Stimulated activated CD8-positive, alpha-beta memory T cell treated with anti-CD3 and anti-CD28 coated beads, Interleukin-15, amount 100 ng/mL, for 48 hours (primary cell): Measurements from ENCODE around the gene TMEM132A.
"Not testable (repeated sequence)": the region's sequence is repeated elsewhere in the genome, so short reads cannot be mapped to it uniquely, and the experiment has no call there.

Experiments
- DNase-seq, 2 donors: peaks; one replicate each; pipeline ENCODE4 v3.0.0-alpha.2; 2020; ENCODE audit warnings: low read depth in 2 of 2

TMEM132A gene

DNA sequence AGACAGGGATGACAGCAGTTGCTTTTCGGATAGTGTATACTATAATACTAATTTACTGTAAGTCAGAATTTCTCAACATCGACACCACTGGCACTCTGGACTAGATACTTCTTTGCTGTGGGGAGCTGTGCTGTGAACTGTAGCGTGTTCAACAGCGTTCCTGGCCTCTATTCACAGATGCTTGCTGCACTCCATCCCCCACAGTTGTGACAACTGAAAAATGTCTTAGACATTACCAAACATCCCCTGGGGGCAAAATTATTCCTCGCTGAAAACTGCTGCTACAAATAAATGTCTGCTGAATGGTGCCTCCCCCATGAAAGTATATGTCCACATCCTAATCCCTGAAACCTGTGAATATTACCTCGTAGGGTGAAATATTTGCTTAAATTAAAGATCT, 35.2 kb downstream of the TMEM132A start:
- no peak for DNase-seq

DNA sequence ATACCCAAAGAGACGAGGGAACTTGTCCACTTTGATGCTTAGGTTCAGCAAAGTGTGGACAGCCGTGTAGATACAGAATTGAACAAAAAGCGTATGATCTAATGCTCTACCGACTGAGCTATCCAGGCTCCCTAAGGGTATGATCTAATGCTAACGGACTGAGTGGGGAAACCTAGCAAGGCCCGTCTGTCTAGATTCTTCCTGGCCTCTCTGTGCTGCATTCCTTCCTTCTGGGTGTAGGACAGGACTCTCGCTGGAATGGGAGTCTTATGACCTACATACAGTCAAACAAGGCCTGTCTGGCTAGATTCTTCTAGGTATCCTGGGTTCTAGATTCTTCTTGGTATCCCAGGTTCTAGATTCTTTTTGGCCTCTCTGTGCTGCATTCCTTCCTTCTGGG, 36.1 kb downstream of the TMEM132A start:
- no peak for DNase-seq

DNA sequence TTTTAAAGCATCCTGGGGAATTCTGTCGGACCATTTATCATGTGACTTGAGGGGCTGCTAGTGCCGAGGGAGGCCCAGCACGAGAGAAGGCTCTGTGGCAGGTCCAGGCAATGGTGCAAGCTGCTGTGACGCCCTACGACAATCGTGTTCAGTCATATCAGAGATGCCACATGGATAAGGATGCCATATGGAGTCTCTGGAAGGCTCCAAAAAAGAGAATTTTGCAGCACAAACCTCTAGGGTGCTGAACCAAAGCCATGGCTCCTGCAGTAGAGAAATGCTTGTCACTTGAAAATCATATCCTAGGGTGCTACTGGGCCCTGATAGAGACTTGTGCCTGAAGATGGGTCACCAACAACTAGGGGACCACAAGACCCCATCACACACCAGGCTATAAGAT, 40.5 kb downstream of the TMEM132A start:
- DNase-seq = no peak

DNA sequence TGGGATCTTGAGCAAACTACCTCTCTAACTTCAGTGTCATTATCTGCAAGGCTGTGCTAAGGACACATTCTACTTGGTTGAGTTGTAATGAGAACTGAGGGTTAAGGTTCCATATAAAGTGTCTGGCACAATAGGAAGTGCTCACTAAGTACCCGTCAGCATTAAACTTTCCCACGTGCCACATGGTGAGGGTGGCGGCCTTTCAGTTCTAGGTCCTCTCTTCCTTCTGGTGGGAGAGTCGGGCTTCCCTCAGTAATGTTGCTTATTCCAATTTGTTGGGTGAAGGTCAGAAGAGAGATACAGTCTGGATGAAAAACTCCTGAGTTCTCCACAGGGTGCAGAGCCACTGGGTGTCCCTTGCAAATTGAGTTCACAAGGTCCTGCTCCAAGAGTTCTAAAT, 42.6 kb downstream of the TMEM132A start:
- DNase-seq = no peak

DNA sequence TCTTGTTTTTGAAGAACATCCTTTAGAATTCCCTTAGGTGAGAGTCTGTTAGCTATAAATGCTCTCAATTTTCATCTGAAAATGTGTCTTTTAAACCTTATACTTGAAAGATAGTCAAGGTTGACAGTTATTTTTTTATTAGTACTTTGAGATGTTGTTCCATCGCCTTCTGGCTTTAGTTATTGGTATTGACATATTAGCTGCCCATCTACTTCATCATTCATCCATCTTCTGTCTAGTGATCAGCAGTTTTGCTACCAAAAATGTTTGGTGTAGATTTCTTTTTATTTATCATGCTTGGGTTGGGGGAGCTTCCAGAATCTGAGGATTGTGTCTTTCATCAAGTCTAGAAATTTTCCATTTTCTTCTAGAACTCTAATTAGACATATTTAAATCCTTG, 44.0 kb downstream of the TMEM132A start:
- DNase-seq = no peak

DNA sequence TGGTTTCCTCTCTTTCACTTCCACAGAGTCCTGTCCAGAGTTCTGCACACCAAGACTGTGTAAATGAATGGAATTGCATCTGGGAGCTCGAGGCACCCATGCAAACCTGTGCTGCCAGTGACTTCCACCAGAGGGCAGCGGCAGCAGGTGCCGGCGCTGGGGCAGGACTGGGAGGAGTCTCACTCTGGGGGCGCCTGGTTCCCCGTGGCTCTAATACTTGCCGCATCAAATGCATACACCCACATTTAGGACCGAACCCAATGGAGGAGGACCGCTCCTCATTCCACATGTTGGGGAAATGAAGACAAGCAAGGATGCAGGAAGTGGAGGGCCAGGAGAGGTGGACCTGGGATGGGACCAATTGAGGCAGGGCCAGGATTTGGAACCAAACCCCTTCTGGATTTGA, 46.1 kb downstream of the TMEM132A start:
- peak; percentile 67 to 69 for DNase-seq

DNA sequence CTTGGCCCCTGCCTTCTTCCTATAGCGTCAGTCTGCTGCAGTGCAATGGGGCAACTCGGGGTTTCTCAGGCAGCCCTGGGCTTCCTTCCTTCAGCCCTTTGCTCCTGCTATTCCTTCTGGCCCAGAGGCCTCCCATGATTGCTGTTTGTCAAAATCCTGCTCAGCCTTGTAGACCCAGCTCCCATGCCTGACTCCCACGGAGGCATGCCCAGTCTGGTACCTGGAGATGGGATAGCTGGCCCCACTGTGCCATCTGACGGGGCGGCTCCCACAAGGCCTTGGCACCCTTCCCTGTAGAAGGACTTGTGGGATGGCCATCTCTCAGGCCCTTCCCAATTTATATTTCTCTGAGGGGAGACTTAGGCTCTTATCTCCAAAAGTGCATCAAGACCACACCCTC, 46.6 kb downstream of the TMEM132A start:
- no peak for DNase-seq

DNA sequence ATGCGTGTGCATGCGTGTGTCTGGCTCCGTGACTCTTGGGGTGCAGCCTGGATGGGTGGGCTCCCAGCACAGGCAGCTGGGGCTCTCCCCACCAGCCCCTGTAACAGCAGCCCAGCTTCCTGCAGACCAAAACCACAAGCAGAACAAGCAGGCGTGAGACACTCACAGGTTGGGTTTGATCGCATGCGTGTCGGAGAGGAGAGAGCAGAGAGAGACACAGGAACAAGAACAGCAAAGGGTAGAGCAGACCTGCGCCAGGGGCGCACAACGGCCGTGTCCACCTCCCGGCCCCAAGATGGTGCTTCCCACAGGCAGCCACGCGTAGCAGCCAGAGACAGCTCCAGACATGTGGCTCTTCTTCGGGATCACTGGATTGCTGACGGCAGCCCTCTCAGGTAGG, 47.3 kb downstream of the TMEM132A start, which contains the start of gene CD6:
TSS of gene CD6 (plus strand) at position 161 of the 400 bp plus-strand sequence. CDS start at position 347, 186 bp downstream.
- peak in 1 of 2 donors; percentile 56 for DNase-seq

DNA sequence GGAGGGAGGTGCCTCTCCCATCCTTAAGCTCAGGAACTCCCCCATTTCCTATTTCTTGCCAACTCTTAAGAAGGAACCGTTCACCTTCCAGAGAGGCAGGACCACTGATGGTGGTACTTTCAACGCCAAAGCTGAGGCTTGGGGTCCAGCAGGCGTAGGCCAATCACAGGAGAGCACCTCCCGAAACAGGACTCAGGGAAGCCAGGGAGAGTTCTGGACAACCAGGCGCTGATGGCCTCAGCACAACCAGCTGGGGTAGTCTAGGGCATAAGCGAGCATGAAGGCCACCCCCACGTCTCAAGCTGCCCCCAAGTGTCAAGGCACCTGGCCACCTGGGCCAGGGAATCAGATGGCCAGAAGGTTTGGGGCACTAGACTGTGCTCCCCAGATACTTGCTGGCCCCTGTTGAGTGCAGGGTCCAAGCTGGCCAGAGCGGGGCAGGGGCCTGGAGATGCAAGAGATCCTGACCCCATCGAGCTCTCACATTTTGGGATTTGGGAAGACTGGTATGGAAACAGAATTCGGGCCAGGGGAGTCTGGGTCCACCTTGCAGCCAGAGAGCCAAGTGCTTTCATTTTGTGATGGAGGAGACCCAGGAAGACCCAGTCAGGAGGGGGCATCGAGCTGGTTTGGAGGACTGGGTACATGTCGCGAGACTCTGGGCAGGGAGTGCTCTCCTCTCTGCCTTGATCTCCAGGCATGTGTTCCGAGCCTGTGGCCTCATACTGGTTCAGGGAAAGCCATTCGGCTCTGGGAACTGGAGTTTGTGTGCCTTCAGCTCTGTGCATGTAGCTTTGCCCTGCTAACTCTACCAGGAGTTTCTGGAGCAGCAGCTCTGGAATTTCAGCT, 48.1 kb downstream of the TMEM132A start:
- no peak for DNase-seq

DNA sequence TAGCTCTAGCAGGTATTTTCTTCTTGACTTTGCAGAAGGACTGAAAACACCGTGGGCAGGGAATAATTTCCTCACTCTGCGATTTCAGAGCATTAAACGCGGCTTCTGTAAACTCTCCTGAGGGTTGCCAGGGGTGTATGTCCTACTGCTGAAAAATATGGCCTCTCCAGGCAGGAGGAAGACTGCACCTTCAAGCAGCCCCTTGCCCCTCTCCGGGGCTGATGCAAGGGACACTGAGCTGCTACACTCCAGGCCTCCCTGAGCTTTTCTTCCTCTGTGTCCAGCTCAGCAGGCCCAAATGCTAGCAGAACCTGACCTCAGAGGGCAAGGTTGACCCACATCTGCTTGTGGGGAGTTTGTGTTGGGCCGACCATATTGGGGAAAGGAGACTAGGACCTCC, 49.4 kb downstream of the TMEM132A start:
- no peak for DNase-seq

DNA sequence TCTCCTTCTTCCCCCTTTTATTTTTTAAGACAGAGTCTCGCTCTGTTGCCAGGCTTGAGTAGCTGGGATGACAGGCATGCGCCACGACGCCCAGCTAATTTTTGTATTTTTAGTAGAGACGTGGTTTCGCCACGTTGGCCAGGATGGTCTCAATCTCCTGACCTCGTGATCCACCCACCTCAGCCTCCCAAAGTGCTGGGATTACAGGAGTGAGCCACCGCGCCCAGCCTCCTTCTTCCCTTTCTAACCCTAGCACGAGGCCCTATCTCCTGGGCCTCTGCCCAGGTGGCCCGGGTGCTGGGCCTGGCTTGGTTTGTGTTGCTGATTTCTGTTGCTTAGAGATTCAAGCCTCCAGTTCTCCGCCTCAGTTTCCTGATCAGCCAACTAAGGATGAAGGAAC, 50.1 kb downstream of the TMEM132A start:
- not testable (repeated sequence) for DNase-seq

DNA sequence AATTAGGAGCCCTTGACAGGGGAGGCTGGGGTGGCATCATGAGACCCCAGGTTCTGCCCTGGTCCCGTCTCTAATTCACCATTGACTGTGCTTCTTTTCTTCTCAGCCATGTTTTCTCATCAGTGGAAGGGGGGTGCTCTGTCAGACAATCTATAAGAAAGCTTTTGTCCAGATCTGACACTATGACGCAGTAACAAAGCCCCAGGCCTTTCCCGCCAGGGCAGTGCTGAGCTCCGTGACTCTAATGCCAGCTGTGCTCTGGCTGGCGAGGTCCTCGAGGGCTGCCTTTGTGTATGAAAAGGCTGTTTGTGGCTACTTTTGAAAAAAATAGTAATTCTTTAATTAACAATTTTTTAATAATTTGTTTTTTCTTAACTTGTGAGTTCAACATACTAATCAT, 50.5 kb downstream of the TMEM132A start:
- DNase-seq = no peak

DNA sequence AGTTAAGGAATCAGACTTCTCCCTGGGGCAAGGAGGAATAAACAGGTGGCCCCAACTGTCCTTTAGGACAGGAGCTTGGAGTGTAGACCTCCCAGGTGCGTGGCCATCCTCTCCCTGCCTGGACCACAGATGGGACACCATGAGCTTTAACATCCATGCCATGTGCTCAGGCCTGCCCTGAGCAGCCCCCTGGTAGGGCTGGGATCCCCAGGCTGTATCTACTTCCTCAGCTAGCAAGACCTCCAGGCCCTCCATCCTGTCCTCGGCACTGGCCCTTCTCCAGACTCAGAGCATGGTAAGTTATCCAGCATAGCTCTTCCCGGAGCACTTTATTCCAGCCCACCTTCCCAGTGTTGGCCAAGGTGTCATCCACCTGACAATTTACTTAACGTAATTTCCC, 53.0 kb downstream of the TMEM132A start:
- DNase-seq = no peak

DNA sequence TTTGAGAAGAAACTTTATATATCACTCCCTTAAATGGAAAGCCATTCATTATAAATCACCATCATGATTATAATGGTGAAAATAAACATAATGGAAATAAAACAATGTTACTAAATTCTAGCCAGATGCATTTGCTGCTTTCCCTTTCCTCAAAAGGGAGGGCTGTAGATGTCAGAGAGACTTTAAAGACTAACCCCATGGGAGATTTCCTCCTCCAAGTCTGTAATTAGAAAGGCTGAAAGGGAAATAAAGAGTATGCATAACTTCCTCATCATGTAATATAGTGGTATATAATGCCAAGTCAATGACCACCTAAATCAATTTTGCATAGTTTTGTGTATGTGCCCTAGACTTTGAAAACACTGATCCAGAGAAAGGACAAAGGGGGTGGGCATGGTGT, 53.6 kb downstream of the TMEM132A start:
- no peak for DNase-seq

DNA sequence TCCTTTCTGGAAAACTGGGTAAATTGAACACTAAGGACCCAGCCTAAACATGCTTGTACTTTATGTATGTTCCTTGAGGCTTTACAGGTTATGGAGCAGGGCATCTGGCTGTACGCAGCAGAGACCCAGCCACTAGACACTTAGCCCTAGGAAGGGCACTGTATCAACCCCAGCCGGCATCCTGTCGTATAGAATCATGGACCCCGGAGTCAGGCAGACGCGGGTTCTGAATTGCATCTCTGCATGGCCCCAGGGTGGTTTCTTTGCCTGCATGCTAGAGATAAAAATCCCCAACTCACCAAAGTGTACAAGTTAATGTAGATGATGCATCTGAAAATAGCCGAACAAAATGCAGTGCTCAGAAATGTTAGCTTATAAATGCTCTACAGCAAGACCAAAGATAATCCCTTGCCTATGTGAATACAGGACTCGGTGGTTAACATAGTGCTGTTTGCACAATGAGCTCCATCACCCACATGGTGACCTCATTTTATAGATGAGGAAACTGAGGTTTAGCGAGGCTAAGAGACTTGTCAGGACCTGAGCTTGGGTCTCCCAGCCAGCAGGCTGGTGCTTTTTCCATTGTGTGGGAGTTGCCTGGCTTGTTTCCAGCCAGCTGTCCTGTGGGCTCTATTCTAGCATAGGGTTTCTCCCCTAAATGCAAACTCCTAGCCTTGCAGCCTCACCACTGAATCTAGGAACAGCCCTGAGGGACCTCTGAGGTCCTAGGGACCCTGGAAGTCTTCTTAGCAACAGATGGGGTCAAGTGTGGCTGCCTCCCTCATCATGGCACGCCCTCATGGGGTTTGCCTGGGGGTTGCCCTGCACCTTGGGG, 54.5 kb downstream of the TMEM132A start:
- DNase-seq = peak; percentile 73 to 75

DNA sequence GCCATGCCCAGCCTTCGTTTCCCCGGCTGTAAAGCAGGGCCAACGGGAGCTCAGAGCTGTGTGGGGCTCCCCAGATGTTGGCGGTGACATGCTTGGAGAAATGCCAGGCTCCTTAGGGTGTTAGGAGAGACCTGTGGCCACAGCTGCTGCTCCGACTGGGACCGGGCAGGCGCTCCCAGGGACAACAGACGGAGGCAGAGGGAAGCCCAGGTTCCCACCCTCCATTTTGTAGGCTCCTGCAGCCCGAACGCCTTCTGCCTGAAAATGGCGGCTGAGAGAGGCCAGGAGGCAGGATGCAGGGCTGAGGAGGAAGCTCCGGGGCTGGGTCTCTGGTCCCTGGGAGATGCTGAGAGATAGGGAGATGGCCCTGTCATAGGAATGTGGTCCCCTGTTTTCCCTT, 57.3 kb downstream of the TMEM132A start:
- DNase-seq = no peak

DNA sequence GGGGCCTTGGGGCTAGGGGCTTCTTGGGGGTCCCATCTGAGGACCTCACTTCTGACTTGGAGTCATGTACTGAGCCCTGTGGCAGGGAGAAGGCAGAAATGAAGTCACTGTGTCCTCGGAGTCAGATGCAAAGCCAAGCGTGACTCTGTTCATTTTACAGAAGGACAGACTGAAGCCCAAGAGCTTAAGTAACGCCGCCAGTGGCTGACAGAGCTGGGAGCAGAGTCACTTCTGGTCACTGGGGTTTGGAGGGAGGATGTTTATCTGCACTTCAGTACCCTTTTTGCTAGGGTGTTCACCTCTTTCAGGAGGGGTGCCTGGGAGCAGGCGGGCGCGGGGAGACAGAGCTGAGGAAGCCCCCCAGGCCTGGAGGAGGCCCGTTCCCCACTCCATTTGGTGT, 57.9 kb downstream of the TMEM132A start:
- DNase-seq = no peak

DNA sequence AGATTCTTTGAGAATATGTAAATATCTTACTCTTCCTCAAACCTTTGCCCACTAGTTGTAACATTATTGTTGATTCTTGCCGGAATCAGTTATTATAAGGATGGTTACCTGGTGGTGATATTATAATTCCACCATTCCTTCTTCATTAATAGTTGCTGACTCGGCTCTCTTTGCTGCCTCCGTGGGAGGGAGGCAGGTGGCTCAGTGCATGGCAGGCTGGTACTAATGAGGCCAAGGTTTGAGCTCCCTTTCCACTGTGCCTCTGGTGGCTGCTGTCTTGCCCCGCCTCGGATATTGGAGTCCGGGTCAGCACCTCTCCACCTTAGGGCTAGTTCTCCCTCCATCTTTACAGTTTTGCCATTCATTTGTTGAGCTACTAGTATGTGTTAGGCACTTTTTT, 59.9 kb downstream of the TMEM132A start:
- no peak for DNase-seq

DNA sequence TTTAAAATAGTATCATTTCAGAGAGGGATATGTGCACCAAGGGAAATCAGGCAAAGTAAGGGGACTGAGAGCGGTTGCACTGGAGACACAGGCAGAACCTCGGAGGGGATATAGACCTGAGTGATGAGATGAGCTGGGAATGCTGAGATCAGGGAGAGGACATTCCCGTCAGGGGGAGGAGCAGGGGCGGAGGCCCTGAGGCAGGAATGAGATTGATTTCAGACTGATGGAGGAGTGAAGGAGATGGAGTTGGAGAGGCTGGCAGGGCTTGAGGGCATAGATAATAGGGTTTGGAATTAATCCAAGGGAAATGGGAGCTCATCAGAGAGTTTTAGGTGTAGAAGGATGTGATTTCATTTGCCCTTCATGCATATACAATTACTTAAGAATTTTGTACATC, 60.4 kb downstream of the TMEM132A start:
- DNase-seq = no peak

DNA sequence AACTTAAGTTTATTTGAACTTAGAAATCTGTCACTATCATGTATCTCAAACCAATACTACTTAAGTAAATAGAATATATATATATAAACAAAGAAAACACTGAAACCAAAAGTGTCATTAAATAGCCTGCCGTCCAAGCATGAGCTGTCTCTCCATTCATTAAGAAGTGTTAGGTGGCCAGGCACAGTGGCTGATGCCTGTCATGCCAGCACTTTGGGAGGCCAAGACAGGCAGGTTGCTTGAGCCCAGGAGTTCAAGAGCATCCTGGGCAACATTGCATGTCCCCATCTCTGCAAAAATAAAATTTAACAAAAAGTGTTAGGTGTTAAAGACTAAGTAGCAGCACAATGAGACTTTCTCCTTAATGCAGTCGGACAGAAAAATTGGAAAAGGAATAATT, 61.2 kb downstream of the TMEM132A start:
- no peak for DNase-seq

DNA sequence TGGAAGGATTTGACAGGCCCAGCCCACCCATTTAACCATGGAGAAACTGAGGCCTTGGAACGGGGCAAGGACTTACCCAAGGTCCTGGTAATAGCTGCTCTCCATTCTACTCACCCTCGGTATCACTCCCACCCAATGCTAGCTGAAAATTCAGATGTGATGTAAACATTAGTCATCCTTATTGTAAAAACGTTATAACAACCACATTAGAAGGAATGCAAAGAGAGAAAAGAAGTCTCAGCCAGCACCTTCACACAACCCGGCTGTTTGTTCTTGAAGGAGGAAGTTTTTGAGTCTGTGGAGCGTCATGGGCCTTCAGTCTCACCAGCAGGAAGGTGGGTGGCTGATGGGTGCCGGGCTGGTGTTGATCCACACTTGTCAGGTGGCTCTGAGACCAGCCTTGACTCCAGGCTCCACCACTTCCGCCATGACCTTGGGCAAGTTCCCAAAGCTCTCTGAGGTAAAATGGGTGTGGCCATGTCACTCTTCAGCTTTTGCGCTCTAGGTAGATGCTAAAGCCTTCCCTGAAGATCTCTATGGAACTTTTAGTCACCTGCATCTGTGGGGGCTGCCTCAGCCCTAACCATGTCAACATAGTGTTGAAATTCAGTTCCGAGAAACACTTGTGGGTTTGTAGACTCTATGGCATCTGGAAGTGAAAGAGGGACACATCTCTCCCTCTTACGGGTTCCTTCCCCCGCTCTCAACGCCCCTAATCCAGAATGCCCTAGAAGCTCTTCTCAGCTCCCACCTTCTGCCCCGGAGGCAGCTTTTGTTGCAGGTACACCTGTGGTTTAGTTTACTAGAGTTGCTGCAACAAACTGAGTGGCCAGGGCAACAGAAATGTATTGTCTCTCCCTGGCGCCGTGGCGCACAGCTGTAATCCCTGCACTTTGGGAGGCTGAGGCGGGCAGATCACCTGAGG, 62.0 kb downstream of the TMEM132A start:
- peak; percentile 87 to 90 for DNase-seq
